B cell (primary cell): ENCODE data around the gene CTPS2. TPM values are rescaled to one million over a fixed set of nuclear protein-coding genes. Genes with fewer than 3 reads are reported as not detected.

Source experiments
- ATAC-seq: fragments of 200-7000 bp; cut with Tn5 transposase; one replicate; pipeline ENCODE4 v1.10.0; 2021; ENCODE audit warnings: low read depth, mild to moderate bottlenecking, moderate number of reproducible peaks, moderate library complexity
- CTCF ChIA-PET: fragments of 350-600 bp; sonication (Branson Sonifier 250); formaldehyde crosslinking; loops from one replicate; lab custom pipeline; 2021; ENCODE audit warnings: antibody characterized with exemption, inconsistent platforms; lab: Charles Lee
- POLR2A ChIA-PET: fragments of 350-600 bp; sonication (Branson Sonifier 250); formaldehyde crosslinking; loops from one replicate; lab custom pipeline; 2021; ENCODE audit warnings: antibody characterized with exemption; lab: Charles Lee
- DNase-seq: peaks from one replicate; pipeline ENCODE4 v3.0.0; 2013
- H2AFZ ChIP-seq: 2 replicates; pipeline ENCODE4 v1.6.1; 2012; ENCODE audit warnings: mild to moderate bottlenecking, low read depth, low read length; ENCODE audit not compliant: insufficient read depth, poor library complexity, severe bottlenecking
- H3K27ac ChIP-seq, 2 donors: 1 replicate in 1 of 2; 2 replicates in 1 of 2; pipeline ENCODE4 v1.5.1; 2012 to 2013; ENCODE audit warnings: low read length in 2 of 2, mild to moderate bottlenecking in 2 of 2, moderate library complexity in 1 of 2
- H3K27me3 ChIP-seq, 4 experiments: fragments of 200-600 bp in 1 of 4; sonication (generic) in 1 of 4; replicated peaks in 1 of 4; 1 replicate in 2 of 4; 2 replicates in 2 of 4; pipeline versions ENCODE4 v1.6.1 to v1.7.0; 2013 to 2016; ENCODE audit warnings: low read length in 3 of 4, mild to moderate bottlenecking in 2 of 4, mixed read lengths in 1 of 4, moderate library complexity in 1 of 4; ENCODE audit not compliant: insufficient read depth in 4 of 4, control insufficient read depth in 3 of 4; ENCODE audit errors: control extremely low read depth in 1 of 4
- H3K36me3 ChIP-seq, 2 experiments: replicated peaks in 1 of 2; 1 replicate in 1 of 2; 2 replicates in 1 of 2; pipeline versions ENCODE4 v1.6.1 to v1.7.1; 2013; ENCODE audit warnings: low read length in 1 of 2; ENCODE audit not compliant: insufficient read depth in 2 of 2, control insufficient read depth in 1 of 2; ENCODE audit errors: control extremely low read depth in 1 of 2, extremely low read depth in 1 of 2
- H3K4me1 ChIP-seq, 2 donors: fragments of 200-600 bp in 1 of 2; sonication (generic) in 1 of 2; 1 replicate in 1 of 2; 2 replicates in 1 of 2; pipeline versions ENCODE4 v1.5.1 to v1.6.1; 2013 to 2017; ENCODE audit warnings: low read length in 2 of 2; ENCODE audit not compliant: control insufficient read depth in 2 of 2, insufficient read depth in 2 of 2
- H3K4me2 ChIP-seq: replicated peaks from 2 replicates; pipeline ENCODE3; 2012; ENCODE audit warnings: mild to moderate bottlenecking, low read depth, low read length; ENCODE audit not compliant: poor library complexity, severe bottlenecking
- H3K4me3 ChIP-seq, 5 experiments: fragments of 200-600 bp in 1 of 5; sonication (generic) in 1 of 5; 1 replicate in 3 of 5; 2 replicates in 2 of 5; pipeline versions ENCODE4 v1.5.1 to v1.7.0; 2011 to 2016; ENCODE audit warnings: low read length in 4 of 5, mild to moderate bottlenecking in 4 of 5, low read depth in 2 of 5, control low read depth in 1 of 5, moderate library complexity in 1 of 5; ENCODE audit not compliant: insufficient read depth in 1 of 5; ENCODE audit errors: control extremely low read depth in 1 of 5, extremely low read depth in 1 of 5
- H3K79me2 ChIP-seq: fragments of 200-600 bp; sonication (generic); one replicate; pipeline ENCODE4 v1.6.0; 2016; ENCODE audit warnings: low read length; ENCODE audit not compliant: control insufficient read depth, insufficient read depth
- H3K9ac ChIP-seq: fragments of 200-600 bp; sonication (generic); 2 replicates; pipeline ENCODE4 v1.6.1; 2017; ENCODE audit warnings: mild to moderate bottlenecking, low read length, moderate library complexity
- H3K9me3 ChIP-seq, 3 donors: one replicate each; pipeline versions ENCODE4 v1.6.1 to v1.7.1; 2013; ENCODE audit warnings: low read length in 2 of 3; ENCODE audit not compliant: control insufficient read depth in 2 of 3, insufficient read depth in 1 of 3; ENCODE audit errors: control extremely low read depth in 1 of 3
- H4K20me1 ChIP-seq: 2 replicates; pipeline ENCODE4 v1.6.0; 2012; ENCODE audit warnings: mild to moderate bottlenecking, low read length; ENCODE audit not compliant: insufficient read depth, control insufficient read depth, poor library complexity, severe bottlenecking
- H3K27ac Mint-ChIP-seq: one replicate; pipeline ENCODE4 v1.8.0; 2021; ENCODE audit warnings: mixed read lengths
- H3K27me3 Mint-ChIP-seq: one replicate; pipeline ENCODE4 v1.8.0; 2021; ENCODE audit warnings: mixed read lengths
- H3K4me1 Mint-ChIP-seq: one replicate; pipeline ENCODE4 v1.8.0; 2021; ENCODE audit warnings: mixed read lengths
- H3K4me3 Mint-ChIP-seq: one replicate; pipeline ENCODE4 v1.8.0; 2021; ENCODE audit warnings: mixed read lengths
- H3K9me3 Mint-ChIP-seq: one replicate; pipeline ENCODE4 v1.8.0; 2022; ENCODE audit warnings: mixed read lengths; ENCODE audit not compliant: insufficient read depth
- EZH2 ChIP-seq: IDR thresholded peaks from 2 replicates; pipeline ENCODE4 v1.6.1; 2012; ENCODE audit warnings: borderline replicate concordance, low read depth, mild to moderate bottlenecking, moderate library complexity, low read length; ENCODE audit not compliant: insufficient read depth, poor library complexity, severe bottlenecking
- WGBS: methylation state at CpG from one replicate; pipeline ENCODE4 v1.1.5; 2013; ENCODE audit warnings: missing lambda C conversion rate; ENCODE audit not compliant: insufficient coverage; 5-methylcytosine and 5-hydroxymethylcytosine counted together
- intact Hi-C: fragments of 100-400 bp; cut with micrococcal nuclease; formaldehyde crosslinking; loops from one replicate; pipeline ENCODE4 v1.10.0; 2022
- polyA plus RNA-seq: library from polyadenylated mRNA; depleted of rRNA; stranded (reverse); fragments of >200 nt; gene quantifications from 2 replicates; pipeline ENCODE4 v1.2.3, GENCODE V29; 2012
- total RNA-seq, 2 donors: library from RNA; stranded (reverse); fragments of 120-200 nt in 1 of 2; gene quantifications; 1 replicate in 1 of 2; 2 replicates in 1 of 2; pipeline versions ENCODE4 v1.2.3 to v1.2.4, GENCODE V29; 2013 to 2022
- TF ChIP-seq, protein P1 (sequence below): fragments of 200-600 bp; IDR thresholded peaks from one replicate; pipeline ENCODE4 v1.8.0; 2022; ENCODE audit warnings: antibody characterized with exemption, mild to moderate bottlenecking

Gene CTPS2
- total and polyA plus RNA-seq, 2 donors (not counting 1 experiment from before 2014, with no cell fraction given) = 2.5 to 11.7 TPM

DNA sequence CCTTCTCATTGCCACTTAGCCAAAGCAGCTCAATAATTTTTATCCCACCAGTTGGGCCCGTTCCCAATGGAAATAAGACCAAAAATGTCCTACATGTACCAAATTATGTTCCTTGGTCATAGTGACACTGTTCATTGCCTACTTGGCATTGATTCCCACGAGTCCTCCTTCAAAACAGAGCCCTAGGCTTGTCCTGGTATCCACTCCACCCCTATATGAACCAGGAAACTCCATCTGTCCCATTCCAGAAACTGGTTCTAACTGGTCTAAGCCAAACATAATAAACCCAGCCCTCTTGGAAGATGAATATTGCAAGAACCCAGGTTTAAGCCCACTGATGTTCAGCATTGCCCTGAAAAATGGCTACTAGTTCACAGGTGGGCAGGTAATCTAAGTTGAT, 93.4 kb downstream of the CTPS2 start:
- DNase-seq (no peak), ATAC-seq (no peak)
- H3K4me1 Mint-ChIP-seq = no peaks in the 10 kb centered on the region
- no peak for TF ChIP-seq EZH2
- TF ChIP-seq, protein P1, sequence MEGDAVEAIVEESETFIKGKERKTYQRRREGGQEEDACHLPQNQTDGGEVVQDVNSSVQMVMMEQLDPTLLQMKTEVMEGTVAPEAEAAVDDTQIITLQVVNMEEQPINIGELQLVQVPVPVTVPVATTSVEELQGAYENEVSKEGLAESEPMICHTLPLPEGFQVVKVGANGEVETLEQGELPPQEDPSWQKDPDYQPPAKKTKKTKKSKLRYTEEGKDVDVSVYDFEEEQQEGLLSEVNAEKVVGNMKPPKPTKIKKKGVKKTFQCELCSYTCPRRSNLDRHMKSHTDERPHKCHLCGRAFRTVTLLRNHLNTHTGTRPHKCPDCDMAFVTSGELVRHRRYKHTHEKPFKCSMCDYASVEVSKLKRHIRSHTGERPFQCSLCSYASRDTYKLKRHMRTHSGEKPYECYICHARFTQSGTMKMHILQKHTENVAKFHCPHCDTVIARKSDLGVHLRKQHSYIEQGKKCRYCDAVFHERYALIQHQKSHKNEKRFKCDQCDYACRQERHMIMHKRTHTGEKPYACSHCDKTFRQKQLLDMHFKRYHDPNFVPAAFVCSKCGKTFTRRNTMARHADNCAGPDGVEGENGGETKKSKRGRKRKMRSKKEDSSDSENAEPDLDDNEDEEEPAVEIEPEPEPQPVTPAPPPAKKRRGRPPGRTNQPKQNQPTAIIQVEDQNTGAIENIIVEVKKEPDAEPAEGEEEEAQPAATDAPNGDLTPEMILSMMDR = no peak
- Histone ChIP-seq H3K79me2 (no peaks in the 10 kb centered on the region), H3K4me1 (no peaks in the 10 kb centered on the region), H3K4me3 (no peak overlapping the region), H2AFZ (no peak overlapping the region), H3K27me3 (no peaks in the 10 kb centered on the region), H3K9me3 (no peaks in the 10 kb centered on the region), H3K9ac (no peak overlapping the region), H3K36me3 (no peaks in the 10 kb centered on the region), H3K4me2 (no peak overlapping the region), H3K27ac (no peak overlapping the region), H4K20me1 (no peaks in the 10 kb centered on the region)
- ChIA-PET CTCF (no interaction called here), POLR2A (no interaction called here)
- H3K4me3 Mint-ChIP-seq = no peak overlapping the region
- H3K27ac Mint-ChIP-seq = no peak overlapping the region
- no peaks in the 10 kb centered on the region for H3K27me3 Mint-ChIP-seq
- no peaks in the 10 kb centered on the region for H3K9me3 Mint-ChIP-seq
- intact Hi-C loops = no loop called here
- WGBS = 92% methylated on average over 2 of the region's 2 CpGs

DNA sequence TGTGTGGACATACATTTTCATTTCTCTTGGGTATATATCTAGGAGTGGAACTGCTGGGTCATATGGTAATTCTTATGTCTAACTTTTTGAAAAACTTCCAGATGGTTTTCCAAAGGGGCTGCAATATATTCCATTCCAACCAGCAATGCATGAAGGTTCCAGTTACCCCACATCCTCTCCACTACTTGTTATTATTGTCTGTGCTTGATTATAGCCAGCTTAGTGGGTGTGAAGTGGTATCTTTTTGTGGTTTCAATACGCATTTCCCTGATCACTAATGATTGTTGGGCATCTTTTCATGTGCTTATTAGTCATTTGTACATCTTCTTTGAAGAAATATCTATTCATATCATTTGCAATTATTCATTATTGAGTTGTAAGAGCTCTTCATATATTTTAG, 94.0 kb downstream of the CTPS2 start:
- no peaks in the 10 kb centered on the region for H3K36me3 ChIP-seq
- no peaks in the 10 kb centered on the region for H3K4me1 ChIP-seq
- CTCF ChIA-PET = no interaction called here
- TF ChIP-seq, protein P1 = no peak
- TF ChIP-seq EZH2 = no peak
- Mint-ChIP-seq H3K4me3 (no peak overlapping the region), H3K9me3 (no peaks in the 10 kb centered on the region), H3K4me1 (no peaks in the 10 kb centered on the region), H3K27ac (no peak overlapping the region), H3K27me3 (no peaks in the 10 kb centered on the region)
- no peak overlapping the region for H3K27ac ChIP-seq
- H3K79me2 ChIP-seq = no peaks in the 10 kb centered on the region
- H3K9ac ChIP-seq = no peak overlapping the region
- no peak overlapping the region for H3K4me3 ChIP-seq
- no peak overlapping the region for H2AFZ ChIP-seq
- H4K20me1 ChIP-seq = no peaks in the 10 kb centered on the region
- DNase-seq (no peak), ATAC-seq (no peak)
- H3K27me3 ChIP-seq = no peaks in the 10 kb centered on the region
- intact Hi-C loops = no loop called here
- H3K4me2 ChIP-seq = no peak overlapping the region
- POLR2A ChIA-PET = no interaction called here
- no CpG with 5 or more reads among the region's 1 CpG for WGBS
- H3K9me3 ChIP-seq = no peaks in the 10 kb centered on the region
